ENCODE measurements around the gene ZCCHC14.
A peak's percentile ranks its signal among the peaks of the same experiment; 100 is the strongest.
"Not testable (repeated sequence)": the region's sequence is repeated elsewhere in the genome, so short reads cannot be mapped to it uniquely, and the experiment has no call there.

Gene ZCCHC14

DNA sequence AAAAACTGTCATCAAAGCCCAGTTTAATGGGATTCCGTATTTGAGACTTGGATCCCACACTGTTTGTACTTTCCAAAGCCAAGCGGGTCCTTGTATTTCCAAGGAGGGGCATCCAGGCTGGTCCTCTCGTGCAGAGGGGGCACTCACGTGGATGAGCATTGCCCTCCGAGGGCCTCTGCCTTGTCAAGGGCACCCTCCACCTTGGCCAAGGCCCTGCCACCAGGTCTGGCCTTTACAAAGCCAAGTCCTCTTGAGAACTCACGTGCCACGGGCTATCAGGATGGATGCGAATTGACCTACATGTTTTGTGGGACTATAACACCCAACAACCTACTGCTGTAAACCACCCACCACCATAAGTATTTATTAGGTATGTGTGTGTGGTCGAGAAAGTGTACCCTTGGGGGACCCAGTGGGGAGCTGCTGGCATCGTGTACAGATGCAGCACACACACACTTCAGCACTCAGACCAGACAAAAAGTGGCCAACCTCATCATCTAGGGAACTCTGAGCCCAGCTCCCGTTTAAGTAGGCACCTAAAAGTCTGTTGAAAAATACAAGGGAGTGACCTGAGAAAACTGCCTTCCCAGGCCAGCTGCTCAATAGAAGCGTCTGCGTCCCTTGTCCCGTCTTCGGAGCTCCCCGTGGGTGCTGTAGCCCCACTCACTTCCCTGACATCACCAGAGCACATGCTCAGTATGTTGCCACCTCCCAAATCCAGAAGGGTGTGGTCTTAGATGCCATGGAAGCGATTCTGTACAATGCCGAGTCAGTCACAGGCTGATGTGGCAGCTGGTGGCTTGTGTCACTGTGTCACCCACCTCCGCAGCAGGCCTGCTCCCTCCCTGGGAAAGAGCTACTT lies 87.8 kb downstream of the ZCCHC14 start:
- DNase-seq: no peak

DNA sequence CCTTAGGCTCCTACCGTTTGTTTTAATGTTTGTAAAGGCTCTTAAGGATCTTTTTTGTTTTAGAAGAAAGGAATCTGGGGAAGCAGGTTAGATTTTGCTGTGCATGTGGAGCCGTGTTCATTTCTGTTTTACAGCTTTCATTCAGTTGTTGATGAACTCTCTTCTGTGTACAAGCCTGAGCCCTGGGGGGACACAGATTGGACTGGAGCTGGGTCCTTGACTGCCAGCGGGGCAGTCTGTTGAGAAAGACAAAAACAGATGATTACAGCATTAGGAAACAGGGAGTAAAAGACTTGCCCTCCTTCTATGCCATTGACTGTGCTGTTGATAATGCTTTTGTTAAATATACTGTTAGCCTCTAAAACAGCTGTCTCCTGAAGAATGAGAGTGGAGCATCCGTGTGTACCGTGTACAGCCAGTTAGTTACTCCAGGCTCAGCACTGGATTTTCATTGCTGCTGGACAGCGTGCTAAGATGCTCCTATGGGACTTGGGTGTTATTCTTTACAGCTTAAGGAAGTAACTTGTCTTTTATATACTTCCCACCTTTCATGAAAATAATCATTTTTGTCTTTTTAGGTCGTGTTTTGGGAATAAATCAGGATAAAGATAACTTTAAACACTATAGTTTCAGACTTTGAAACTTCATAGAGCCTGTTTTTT lies 97.5 kb downstream of the ZCCHC14 start:
- no peak for DNase-seq

DNA sequence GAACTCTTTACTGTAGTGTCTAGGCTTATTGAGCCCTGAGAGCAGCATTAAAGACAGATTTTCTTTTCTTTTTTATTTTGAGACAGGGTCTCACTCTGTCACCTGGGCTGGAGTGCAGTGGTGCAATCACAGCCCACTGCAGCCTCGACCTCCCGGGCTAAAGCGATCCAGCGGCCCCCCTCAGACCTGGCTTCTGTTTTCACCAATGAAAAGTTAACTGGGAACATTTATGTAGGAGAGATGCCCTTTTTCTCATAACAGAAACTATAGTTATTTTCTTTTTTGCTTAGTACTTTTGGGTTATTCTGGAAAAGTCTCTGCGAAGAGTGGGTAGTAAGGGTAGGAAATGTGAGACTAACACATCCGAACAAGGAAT lies 99.2 kb downstream of the ZCCHC14 start:
- DNase-seq: no peak

DNA sequence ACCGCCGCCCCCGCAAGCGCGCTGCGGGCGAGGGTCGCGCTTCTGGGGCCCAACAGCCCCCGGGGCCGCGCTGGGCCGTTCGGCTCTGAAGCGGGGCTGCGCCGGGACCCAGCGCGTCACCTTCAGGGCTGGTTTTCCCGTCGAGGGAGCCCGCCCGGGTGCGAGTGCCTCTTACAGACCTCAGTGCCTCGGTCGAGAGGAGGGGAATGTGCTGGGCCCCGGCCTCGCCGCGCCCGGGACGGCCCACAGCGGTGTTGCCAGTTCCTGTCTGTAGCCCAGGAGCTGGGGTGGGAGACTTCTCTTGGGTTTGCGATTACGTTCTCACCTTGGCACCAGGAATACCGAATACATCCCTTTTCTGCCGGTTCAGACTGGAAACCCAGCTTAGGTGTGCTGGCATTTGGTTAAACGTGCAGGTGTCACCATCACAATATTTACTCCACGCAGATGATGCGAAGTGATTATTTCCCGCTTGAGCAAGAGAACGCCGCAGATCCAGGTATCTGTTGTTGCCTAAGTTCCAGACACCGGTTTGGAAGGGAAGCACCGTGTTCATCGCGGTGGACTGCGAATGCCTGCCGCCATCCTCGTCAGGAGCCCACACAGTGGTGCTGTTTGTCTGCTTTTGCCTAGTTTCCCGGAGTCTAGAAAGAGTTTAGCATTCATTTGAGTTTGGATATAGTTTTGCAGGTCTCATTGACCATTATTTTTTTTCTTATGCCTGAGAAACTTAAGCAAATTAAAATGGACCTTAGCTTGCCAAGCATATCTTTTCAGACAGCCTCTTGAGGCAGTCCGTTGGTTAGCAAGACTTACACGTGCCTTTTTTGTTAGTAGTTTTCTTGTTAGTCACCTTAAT lies 99.8 kb downstream of the ZCCHC14 start:
- DNase-seq: peak; percentile 13

DNA sequence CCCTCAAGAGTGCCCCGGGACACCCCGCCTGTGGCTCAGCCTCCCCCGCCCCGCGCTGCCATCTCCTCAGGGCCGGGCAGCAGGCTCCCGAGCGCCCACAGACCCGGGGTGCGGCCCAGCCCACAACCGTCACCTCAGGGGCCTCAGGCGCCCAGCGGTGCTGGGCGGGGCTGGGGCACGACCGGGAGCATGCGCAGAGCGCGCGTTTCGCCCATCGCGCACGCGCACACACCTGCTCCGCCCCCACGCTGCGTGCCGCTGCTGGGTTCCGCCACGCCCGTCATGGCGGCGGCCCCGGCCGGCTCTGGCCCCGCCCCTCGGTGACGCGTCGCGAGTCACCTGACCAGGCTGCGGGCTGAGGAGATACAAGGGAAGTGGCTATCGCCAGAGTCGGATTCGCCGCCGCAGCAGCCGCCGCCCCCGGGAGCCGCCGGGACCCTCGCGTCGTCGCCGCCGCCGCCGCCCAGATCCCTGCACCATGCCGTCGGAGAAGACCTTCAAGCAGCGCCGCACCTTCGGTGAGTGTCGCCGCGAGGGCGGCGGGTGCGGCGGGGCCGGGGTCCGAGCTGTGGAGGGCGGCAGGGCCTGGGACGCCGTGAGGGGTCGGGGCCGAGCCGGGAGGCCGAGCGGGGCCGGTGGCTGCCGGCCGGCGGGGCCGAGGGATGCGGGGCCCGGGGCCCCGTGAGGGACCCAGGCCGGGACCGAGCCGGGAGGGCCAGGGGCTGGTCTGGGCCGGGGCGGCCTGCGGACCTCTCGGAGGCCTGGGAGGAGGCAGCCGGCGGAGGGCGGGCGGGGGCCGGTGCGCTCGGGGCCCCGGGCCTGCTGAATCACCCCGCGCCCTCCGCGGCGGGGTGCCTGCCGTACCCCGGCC lies 100.6 kb downstream of the ZCCHC14 start, which contains the start of gene MAP1LC3B:
Gene MAP1LC3B (plus strand): TSS at position 387 of the 871 bp plus-strand sequence. CDS start 92 bp downstream, at position 479.
- DNase-seq: peak; percentile 90

DNA sequence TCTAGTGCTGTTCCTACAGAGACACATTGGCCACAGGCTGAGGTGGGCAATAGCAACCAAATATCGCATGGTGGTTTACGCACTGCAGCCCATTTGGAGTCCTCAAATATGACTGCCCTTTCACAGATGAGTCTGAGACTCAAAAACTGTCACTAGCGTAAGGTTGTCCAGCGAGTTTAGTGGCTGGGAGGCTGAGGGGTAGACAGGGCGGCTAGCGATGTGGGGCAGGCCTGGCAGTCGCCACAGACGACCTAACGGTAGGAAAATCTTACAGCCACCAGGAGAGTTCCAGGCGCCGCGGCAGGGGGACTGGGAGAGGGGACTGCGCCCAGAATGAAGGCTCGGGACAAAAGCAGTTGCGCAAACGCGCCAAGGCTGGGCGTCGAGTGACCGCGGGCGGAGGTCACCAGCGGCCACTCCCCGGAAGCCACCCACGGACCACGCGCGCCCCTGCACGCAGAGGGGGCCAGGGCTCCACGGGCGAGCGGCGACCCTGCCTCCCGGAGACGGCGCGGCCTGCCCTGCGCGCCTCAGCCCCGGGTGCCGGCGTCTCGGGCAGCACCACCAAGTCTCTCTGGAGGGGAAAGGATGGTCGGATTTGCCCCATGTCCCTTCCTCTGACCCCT lies 101.4 kb downstream of the ZCCHC14 start:
- DNase-seq: no peak

DNA sequence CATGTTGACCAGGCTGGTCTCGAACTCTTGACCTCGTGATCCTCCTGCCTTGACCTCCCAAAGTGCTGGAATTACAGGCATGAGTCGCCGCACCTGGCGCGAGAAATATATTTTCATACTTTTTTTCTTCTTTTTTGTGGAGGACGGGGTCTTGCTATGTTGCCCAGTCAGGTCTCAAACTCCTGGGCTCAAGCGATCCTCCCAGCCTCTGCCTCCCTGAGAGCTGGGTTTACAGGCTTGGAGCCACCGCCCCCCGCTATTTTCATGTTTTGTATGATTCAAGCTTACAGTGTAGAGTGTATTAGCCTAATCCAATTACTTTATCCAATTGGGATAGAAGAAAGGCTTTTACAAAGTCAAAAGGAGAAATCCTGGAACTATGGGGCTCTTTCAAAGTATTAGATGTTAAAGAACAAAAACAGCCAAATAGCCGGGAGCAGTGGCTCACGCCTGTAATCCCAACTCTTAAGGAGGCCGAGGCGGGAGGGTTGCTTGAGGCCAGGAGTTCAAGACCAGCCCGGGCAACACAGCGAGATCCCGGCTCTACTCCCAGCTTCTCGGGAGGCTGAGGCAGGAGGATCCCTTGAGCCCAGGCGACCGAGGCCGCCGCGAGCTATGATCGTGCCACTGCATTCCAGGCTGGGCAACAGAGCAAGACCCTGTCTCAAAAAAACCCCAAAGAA lies 102.0 kb downstream of the ZCCHC14 start:
- no peak for DNase-seq

DNA sequence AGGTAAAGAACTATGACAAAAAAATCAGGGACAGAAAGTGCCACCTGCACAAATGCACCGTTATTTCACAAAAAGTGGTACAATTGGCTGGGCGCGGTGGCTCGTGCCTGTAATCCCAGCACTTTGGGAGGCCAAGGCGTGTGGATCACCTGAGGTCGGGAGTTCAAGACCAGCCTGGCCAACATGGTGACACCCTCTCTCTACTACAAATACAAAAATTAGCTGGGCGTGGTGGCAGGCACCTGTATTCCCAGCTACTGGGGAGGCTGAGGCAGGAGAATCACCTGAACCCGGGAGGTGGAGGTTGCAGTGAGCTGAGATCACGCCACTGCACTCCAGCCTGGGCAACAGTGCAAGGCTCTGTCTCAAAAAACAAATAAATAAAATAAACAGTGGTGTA lies 102.9 kb downstream of the ZCCHC14 start:
- DNase-seq: not testable (repeated sequence)

DNA sequence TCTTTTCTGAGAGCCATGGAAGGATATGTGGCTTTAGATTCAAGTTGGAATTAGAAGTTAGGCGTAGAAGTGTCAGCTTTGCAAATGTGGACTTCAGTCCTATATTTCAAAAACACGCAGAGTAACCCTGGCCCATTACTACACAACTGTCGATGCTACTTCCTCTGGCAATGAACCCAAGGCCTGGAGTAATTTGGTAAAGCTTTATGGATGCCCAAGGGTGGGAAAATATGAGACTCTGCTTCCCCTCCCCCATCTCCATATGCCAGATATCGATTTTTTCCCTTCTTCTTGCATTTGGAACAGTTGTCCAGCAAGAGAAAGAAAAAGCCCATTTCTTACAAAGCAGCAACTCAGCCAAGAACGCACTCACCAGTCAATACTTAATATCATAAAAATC lies 103.6 kb downstream of the ZCCHC14 start:
- no peak for DNase-seq

DNA sequence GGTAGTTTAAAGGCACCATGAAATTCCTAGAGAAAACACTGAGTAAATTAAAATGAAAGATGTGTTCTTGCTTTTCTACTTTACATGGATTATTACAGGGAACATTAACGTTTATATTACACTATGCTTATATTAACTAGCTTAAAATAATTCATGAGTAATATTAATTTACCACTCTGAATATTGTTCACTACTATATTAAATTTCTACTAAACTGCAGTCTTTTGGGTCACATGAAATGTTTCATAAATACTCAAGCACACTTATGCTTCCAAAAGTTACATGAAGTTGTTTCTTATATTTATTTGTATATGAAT lies 104.0 kb downstream of the ZCCHC14 start:
- no peak for DNase-seq

DNA sequence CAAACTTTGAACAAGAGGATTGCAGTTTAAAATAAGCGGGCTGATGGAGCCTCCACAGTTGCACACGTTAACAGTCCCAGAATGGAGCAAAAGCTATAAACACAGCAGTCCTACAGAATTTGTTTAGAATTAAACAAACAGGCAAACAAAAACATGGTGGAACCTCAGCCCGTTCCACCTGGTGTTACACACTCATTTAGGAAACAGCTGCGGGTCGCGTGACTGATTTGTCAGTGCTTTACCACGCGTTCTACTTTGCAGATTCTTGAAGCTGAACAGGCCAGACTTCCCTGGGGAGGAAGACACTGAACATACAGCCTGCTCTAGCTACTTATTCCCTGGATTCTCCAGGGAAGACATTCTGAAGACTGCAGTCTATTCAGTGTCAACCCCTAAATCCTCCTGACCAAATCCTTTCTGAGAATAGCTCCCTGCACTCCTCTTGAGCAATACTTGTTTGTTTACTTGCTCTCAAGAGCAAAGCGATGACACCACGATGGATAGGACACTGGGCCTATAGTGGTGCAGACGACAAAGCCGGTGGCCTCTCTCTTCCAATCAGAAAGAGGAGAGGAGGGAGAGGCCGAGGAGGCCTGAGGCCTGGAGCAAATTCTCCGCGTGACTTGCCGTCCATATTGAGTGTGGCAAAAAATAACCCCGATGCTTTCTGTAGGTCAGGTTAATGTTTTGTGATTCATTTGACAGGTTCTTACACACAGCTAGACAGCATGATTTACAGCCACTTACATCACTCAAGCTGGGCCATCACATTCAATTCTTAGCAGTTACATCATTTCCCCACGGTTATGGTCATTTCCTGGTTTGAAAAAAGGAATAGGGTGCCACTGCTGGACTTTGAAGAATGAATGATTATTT lies 104.6 kb downstream of the ZCCHC14 start:
- DNase-seq: peak; percentile 94

DNA sequence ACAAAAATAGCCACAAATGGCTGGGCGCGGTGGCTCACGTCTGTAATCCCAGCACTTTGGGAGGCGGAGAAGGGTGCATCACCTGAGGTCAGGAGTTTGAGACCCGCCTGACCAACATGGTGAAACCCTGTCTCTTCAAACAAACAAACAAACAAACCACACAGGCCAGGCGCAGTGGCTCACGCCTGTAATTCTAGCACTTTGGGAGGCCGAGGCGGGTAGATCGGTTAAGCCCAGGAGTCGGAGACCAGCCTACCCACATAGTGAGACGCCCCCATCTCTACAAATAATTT lies 108.0 kb downstream of the ZCCHC14 start:
- not testable (repeated sequence) for DNase-seq

DNA sequence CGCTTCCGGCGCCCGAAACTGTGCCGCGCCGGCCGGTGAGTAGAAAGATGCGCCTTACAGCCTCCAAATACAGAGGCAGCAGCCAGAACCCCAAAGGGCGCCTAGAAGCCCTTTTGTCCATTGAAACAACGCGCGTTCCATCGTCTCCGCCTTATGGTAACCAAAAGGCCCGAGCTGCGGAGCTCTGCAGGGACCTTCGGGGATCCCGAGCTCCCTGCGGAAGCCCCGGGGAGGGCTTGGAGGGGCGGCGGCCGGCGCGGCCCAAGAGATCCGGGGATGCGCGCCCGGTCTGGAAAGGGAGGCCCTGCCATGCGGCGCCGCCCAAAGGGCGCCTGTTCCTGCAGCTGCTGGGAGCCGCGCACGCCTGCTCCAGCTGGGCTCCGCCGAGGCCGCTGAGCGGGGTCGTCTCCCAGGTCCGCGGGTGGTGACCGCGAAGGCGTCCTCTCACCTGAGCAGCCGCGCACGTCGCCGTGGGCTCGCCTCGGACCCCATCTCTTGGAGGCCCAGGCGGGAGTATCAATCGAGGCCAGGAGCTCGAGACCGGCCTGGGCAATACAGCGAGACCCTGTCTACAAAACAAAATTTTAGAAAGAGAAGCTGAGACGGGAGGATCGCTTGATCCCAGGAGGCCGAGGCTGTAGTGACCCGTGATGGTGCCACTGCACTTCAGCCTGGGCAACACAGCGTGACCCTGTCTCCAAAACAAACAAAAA lies 108.5 kb downstream of the ZCCHC14 start:
- DNase-seq: peak; percentile 63

DNA sequence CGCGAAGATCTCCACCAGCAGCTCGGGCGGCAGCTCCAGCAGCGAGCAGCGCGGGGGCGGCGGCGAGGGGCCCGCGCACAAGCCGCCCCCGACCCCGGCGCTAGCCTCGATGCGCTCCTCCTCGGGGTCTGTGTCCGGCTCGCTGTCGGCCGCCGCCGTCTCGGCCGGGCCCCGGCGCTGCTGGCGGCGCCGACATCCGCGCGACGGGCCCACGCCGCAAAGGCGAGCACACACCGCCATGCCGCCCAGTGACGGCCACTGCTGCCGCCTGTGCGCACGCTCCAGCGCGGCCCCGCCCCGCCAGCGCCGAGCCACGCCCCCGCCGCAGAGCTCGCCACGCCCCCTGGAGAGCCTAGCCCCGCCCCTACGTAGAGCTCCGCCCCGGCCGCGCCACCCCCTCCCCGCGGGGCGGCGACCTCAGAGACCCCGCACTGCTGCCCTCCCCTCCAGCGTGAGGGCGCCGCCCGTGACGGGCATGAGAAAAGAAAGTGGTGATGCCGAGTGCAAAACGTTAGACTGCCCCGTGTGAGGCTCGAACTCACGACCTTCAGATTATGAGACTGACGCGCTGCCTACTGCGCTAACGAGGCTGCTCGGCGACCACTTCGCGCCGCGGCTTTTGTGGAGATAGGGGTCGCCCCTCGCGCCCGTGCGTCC lies 109.2 kb downstream of the ZCCHC14 start, which contains the start of gene FBXO31:
Gene FBXO31 (minus strand): TSS at position 272 of the 657 bp plus-strand sequence. CDS start 32 bp downstream, at position 240.
- peak; percentile 74 for DNase-seq

DNA sequence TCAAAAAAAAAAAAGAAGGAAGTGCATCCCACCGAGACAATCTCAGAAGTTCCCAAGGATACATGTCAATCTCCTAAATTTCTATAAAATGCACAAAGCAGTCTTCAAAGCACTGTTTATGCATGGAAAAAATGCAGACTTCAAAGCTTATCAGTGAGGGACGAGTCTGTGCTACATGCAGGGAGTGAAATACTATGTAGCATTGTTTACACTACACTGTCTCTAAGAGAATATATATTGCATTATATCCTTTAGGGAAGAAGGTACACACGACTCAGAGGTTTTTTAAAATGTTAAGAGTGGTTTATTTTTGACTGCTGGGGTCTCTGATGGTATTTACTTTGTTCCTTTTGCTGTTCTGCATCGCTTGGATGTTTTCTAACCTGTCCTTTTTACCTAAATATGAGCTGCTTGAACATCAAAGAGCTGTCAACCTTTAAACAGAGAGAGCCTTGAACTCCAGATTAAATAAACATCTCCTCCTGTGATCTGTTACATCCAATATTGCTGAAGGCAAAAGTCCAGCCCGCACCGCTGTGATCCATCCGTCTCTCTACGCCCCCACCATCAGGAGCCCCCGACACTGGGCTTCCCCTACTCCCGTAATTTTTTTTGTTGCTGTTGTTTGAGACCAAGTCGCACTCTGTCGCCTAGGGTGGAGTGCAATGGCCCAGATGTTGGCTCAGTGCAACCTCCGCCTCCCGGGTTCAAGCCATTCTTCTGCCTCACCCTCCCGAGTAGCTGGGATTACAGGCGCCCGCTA lies 110.6 kb downstream of the ZCCHC14 start:
- DNase-seq: no peak

DNA sequence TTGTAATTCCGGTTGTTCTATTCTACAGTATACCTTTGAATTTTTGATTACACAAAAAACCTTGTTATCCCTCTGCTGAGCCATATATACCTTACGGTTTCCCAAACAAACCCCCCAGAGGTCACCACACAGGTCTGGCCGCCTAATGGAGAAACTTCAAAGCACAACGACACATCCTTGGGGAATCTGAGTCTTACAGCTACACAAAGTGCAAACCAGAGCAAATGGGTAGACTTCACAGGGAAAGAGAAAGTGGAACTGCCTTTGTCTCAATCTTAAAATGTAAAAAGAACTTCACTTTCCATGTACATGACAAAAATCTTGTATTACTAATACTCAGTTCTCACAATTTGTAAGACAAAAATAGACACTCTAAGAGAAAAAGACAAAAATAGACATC lies 111.9 kb downstream of the ZCCHC14 start:
- DNase-seq: no peak

DNA sequence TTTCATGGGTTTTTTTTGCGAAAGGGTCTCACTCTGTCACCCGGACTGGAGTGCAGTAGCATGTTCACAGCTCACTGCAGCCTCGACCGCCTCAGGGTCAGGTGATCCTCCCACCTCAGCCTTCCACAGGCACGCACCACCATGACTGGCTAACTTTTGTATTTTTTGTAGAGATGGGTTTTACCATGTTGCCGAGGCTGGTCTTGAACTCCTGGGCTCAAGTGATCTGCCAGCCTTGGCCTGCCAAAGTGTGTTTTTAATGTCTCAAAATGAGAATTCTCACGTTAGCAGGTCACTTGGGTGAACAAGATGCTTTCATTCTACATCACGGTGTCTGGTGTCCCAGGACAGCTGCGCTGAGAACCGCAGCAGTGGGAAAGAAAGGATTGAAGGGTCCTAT lies 112.4 kb downstream of the ZCCHC14 start:
- no peak for DNase-seq

DNA sequence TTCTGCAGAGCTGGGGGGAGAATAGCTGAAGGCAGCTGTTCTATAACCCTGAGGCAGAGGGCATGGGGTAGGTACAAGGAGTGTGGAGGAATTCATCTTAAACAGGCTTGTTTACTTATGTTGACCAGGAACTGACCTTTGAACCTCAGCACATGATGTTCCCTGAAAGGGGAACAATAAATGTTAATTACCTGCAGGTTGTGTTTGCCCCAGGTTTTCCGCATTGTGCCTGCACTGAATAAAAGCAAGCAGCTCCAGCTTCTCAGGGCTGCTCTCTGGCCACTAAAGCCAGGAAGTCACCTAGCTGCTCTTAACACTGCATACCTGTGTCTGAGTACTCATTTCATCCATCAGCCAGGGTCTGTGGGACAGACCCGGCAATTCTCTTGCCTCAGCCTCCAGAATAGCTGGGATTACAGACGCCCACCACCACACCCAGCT lies 113.5 kb downstream of the ZCCHC14 start:
- not testable (repeated sequence) for DNase-seq

All from NCI-H345 (cell line).